DOHH2 (cell line): ENCODE results near the gene U2AF2.
"Not testable (repeated sequence)": the region's sequence is repeated elsewhere in the genome, so short reads cannot be mapped to it uniquely, and the experiment has no call there.

Experiments used
- CTCF ChIP-seq: fragments of 200-600 bp; sonication (generic); IDR thresholded peaks from one replicate; pipeline ENCODE4 v1.5.1; 2014; ENCODE audit warnings: antibody characterized with exemption, mild to moderate bottlenecking, low read depth, low read length; ENCODE audit not compliant: poor library complexity, severe bottlenecking
- EZH2phosphoT487 ChIP-seq: fragments of 200-600 bp; sonication (generic); IDR thresholded peaks from 2 replicates; pipeline ENCODE4 v1.6.1; 2017; ENCODE audit warnings: borderline replicate concordance, mild to moderate bottlenecking, antibody characterized with exemption, low read length, moderate library complexity, mixed read lengths

DNA sequence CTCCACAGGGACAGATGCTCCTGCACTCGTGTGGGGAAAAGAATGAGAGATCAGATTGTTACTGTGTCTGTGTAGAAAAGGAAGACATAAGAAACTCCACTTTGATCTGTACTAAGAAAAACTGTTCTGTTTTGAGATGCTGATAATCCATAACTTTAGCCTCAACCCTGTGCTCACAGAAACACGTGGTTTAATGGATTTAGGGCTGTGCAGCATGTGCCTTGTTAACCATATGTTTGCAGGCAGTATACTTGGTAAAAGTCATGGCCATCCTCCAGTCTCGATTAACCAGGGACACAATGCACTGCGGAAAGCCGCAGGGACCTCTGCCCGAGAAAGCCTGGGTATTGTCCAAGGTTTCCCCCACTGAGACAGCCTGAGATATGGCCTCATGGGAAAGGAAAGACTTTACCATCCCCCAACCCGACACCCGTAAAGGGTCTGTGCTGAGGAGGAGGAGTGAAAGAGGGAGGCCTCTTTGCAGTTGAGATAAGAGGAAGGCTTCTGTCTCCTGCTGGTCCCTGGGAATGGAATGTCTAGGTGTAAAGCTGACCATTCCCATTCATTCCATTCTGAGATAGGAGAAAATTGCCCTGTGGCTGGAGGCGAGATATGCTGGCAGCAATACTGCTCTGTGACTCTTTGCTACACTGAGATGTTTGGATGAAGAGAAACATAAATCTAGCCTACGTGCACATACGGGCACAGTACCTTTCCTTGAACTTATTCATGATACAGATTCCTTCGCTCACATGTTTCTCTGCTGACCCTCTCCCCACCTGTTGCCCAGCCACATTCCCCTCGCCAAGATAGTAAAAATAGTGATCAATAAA, 63.3 kb downstream of the U2AF2 start:
- TF ChIP-seq CTCF, EZH2phosphoT487: not testable (repeated sequence)
